GM12878 (cell line): Measurements from ENCODE around the gene SYDE2. TPM values are rescaled to one million over a fixed set of nuclear protein-coding genes. Genes with fewer than 3 reads are reported as not detected.

Experiments used
- ATAC-seq: fragments of 200-7000 bp; cut with Tn5 transposase; 3 replicates; pipeline ENCODE4 v1.9.1; 2020; ENCODE audit warnings: mild to moderate bottlenecking, moderate library complexity
- BruUV-seq: library from RNA; stranded (reverse); fragments of 400-500 nt; replicated peaks from 2 replicates; lab custom pipeline; 2021; lab: Mats Ljungman, UMichigan
- CTCF ChIA-PET: fragments of 300-600 bp; sonication (Branson Sonifier 250); formaldehyde crosslinking; extraction: SDS; loops from one replicate; lab custom pipeline; 2021; ENCODE audit warnings: inconsistent platforms; lab: Yijun Ruan, JAX
- POLR2A ChIA-PET: fragments of 350-600 bp; formaldehyde crosslinking; extraction: SDS; loops from one replicate; lab custom pipeline; 2021; ENCODE audit warnings: inconsistent platforms; lab: Charles Lee
- RAD21 ChIA-PET: fragments of 300-600 bp; sonication (Branson Sonifier 250); formaldehyde crosslinking; loops from one replicate; lab custom pipeline; 2023; ENCODE audit warnings: antibody characterized with exemption; ENCODE audit not compliant: unreplicated experiment; lab: Charles Lee
- SMC1A ChIA-PET: fragments of 300-600 bp; sonication (Branson Sonifier 250); formaldehyde crosslinking; loops from one replicate; lab custom pipeline; 2023; ENCODE audit not compliant: unreplicated experiment, uncharacterized antibody; lab: Charles Lee
- DNase-seq: peaks from one replicate; pipeline ENCODE4 v3.0.0-alpha.2; 2011; ENCODE audit warnings: low read depth, low spot score
- FAIRE-seq: peaks from 3 replicates; lab custom pipeline; 2011; peaks lifted over from hg19 to GRCh38; lab: Jason Lieb, UNC
- H2AFZ ChIP-seq: 2 replicates; pipeline ENCODE4 v1.6.0; 2011; ENCODE audit warnings: low read depth, low read length, control low read depth; ENCODE audit not compliant: control insufficient read depth
- H3K27ac ChIP-seq: 2 replicates; pipeline ENCODE4 v1.5.1; 2011; ENCODE audit warnings: control low read depth; ENCODE audit not compliant: control insufficient read depth, insufficient read depth
- H3K27me3 ChIP-seq, 2 experiments: replicated peaks in 1 of 2; 2 replicates each; pipeline versions ENCODE4 v1.6.0 to v1.6.1; 2011; ENCODE audit warnings: low read length in 1 of 2; ENCODE audit not compliant: control insufficient read depth in 2 of 2, insufficient read depth in 2 of 2
- H3K36me3 ChIP-seq, 2 experiments: 2 replicates each; pipeline ENCODE4 v1.5.1; 2011; ENCODE audit warnings: low read length in 1 of 2; ENCODE audit not compliant: control insufficient read depth in 2 of 2, insufficient read depth in 2 of 2
- H3K4me1 ChIP-seq: 2 replicates; pipeline ENCODE4 v1.6.1; 2011; ENCODE audit warnings: mild to moderate bottlenecking, low read length, moderate library complexity, mixed read lengths; ENCODE audit not compliant: control insufficient read depth, insufficient read depth
- H3K4me2 ChIP-seq: 2 replicates; pipeline ENCODE4 v1.6.0; 2011; ENCODE audit warnings: control low read depth; ENCODE audit not compliant: control insufficient read depth, insufficient read depth
- H3K4me3 ChIP-seq: fragments of 200-600 bp; sonication (generic); 2 replicates; pipeline ENCODE4 v1.5.1; 2016
- H3K79me2 ChIP-seq: 2 replicates; pipeline ENCODE4 v1.6.0; 2011; ENCODE audit warnings: low read length; ENCODE audit not compliant: control insufficient read depth, insufficient read depth
- H3K9ac ChIP-seq: 2 replicates; pipeline ENCODE4 v1.8.0; 2011; ENCODE audit warnings: low read length, control low read depth, mixed read lengths; ENCODE audit not compliant: control insufficient read depth, insufficient read depth
- H3K9me3 ChIP-seq: replicated peaks from 3 replicates; pipeline ENCODE4 v1.5.1; 2011; ENCODE audit warnings: mild to moderate bottlenecking, low read length; ENCODE audit not compliant: control insufficient read depth, insufficient read depth
- H4K20me1 ChIP-seq: 2 replicates; pipeline ENCODE4 v1.6.0; 2011; ENCODE audit not compliant: control insufficient read depth, insufficient read depth
- ATF7 ChIP-seq: fragments of 450-650 bp; IDR thresholded peaks from 2 replicates; pipeline ENCODE4 v1.6.1; 2016; ENCODE audit warnings: low read depth, mild to moderate bottlenecking
- BMI1 ChIP-seq: fragments of 450-650 bp; IDR thresholded peaks from 2 replicates; pipeline ENCODE4 v1.6.1; 2016; ENCODE audit warnings: mild to moderate bottlenecking, moderate library complexity, borderline replicate concordance
- MEF2B ChIP-seq: fragments of 450-650 bp; IDR thresholded peaks from 2 replicates; pipeline ENCODE4 v1.6.1; 2018; ENCODE audit warnings: mild to moderate bottlenecking, moderate library complexity; ENCODE audit not compliant: partially characterized antibody, poor library complexity, severe bottlenecking
- NR2C2 ChIP-seq: IDR thresholded peaks from 2 replicates; pipeline ENCODE4 v1.6.1; 2011; ENCODE audit warnings: borderline replicate concordance, low read depth; ENCODE audit not compliant: control insufficient read depth, insufficient read length
- RAD21 ChIP-seq: IDR thresholded peaks from 2 replicates; pipeline ENCODE4 v1.6.1; 2011; ENCODE audit warnings: mild to moderate bottlenecking, low read depth, low read length, moderate library complexity; ENCODE audit not compliant: insufficient read depth
- SMC3 ChIP-seq: IDR thresholded peaks from 2 replicates; pipeline ENCODE4 v1.6.1; 2011; ENCODE audit warnings: low read length, improper control_type of control experiment, borderline replicate concordance
- ZBTB33 ChIP-seq: fragments of 450-650 bp; IDR thresholded peaks from 2 replicates; pipeline ENCODE4 v1.6.1; 2017; ENCODE audit warnings: mild to moderate bottlenecking
- WGBS: methylation state at CpG from one replicate; pipeline ENCODE4 v1.1.6; 2016; ENCODE audit warnings: low lambda C conversion rate; ENCODE audit not compliant: insufficient replicate concordance, insufficient coverage; ENCODE audit errors: missing lambda C conversion rate; 5-methylcytosine and 5-hydroxymethylcytosine counted together
- in situ Hi-C: fragments of 300-500 bp; cut with MboI; formaldehyde crosslinking; loops from 9 replicates; pipeline ENCODE4 v1.14.3; 2018; ENCODE audit warnings: mixed read lengths
- intact Hi-C: fragments of 100-400 bp; cut with micrococcal nuclease; formaldehyde crosslinking; loops from one replicate; pipeline ENCODE4 v1.14.2; 2022; ENCODE audit not compliant: unreplicated experiment
- polyA plus RNA-seq, 11 experiments: library from polyadenylated mRNA; depleted of rRNA in 4 of 11; unstranded in 6 of 11; stranded (reverse) in 5 of 11; fragments of >200 nt; fragmentation: Nextera tagmentation in 4 of 11; fragmentation: Illumina TruSeq in 1 of 11; extraction: Ambion mirVana in 4 of 11; extraction: Trizol in 1 of 11; gene quantifications; 1 replicate in 1 of 11; 2 replicates in 10 of 11; pipeline versions ENCODE4 v1.2.1 to v1.2.3, GENCODE V29; 2011 to 2016; ENCODE audit warnings: inconsistent platforms in 2 of 11, missing spikeins in 2 of 11, low read depth in 1 of 11
- total RNA-seq, 4 experiments: library from RNA; depleted of rRNA in 3 of 4; stranded (reverse); fragments of >200 nt in 3 of 4; fragmentation: Illumina TruSeq in 1 of 4; extraction: Trizol in 1 of 4; gene quantifications; 2 replicates each; pipeline versions ENCODE4 v1.2.1 to v1.2.3, GENCODE V29; 2013 to 2021
- TF ChIP-seq, protein P1 (sequence below), 3 experiments: IDR thresholded peaks in 2 of 3; conservative IDR thresholded peaks in 1 of 3; 2 replicates each; pipeline ENCODE4 v1.5.1; 2011; ENCODE audit warnings: low read depth in 3 of 3, low read length in 3 of 3, mild to moderate bottlenecking in 3 of 3, control low read depth in 2 of 3, moderate library complexity in 2 of 3, inconsistent platforms in 1 of 3, mixed read lengths in 1 of 3; ENCODE audit not compliant: control insufficient read depth in 2 of 3, insufficient read depth in 1 of 3; ENCODE audit errors: extremely low read depth in 1 of 3

Gene SYDE2
- total and polyA plus RNA-seq, 10 of the 15 experiments (the other 5 are each of a cell fraction or from before 2014, with no cell fraction given): 0.37 to 4.1 (median 1.8) TPM; not detected in 1

- Histone ChIP-seq H2AFZ (peak overlapping the region; percentile 46), H3K27me3 (no peaks in the 10 kb centered on the region), H3K4me2 (no peak overlapping the region), H3K9me3 (no peaks in the 10 kb centered on the region), H3K79me2 (no peaks in the 10 kb centered on the region), H3K4me1 (no peaks in the 10 kb centered on the region), H3K9ac (no peak overlapping the region), H3K27ac (no peak overlapping the region), H4K20me1 (no peaks in the 10 kb centered on the region), H3K4me3 (no peak overlapping the region), H3K36me3 (no peaks in the 10 kb centered on the region)
- no peak for DNase-seq
- 60% methylated on average over 1 of the region's 1 CpG for WGBS
- in situ Hi-C loops (no loop called here), intact Hi-C loops (no loop called here)
- CTCF ChIA-PET: interaction anchor here (0.8 to 1.7 kb wide), 7 partner anchors 9 to 296 kb away, joined by 3 to 13 read pairs (median 6); partner anchors contain the start of gene C1orf52
- no TSS peak for BruUV-seq
- POLR2A ChIA-PET: no interaction called here
- FAIRE-seq: no peak
- no peak for ATAC-seq
- TF ChIP-seq NR2C2 (no peak), ATF7 (no peak), BMI1 (no peak)
- SMC1A ChIA-PET: interaction anchor here (0.8 to 1.3 kb wide), 3 partner anchors 33 to 178 kb away, joined by 3 to 5 read pairs (median 3); a partner anchor contains a TSS
- RAD21 ChIA-PET: interaction anchor here (0.9 to 1.6 kb wide), 5 partner anchors 10 to 468 kb away, joined by 3 to 7 read pairs (median 3); no protein-coding TSS in a partner anchor
Observed at GRCh38 chr1:85240643-85241042, 39.8 kb upstream of the SYDE2 start.

DNA sequence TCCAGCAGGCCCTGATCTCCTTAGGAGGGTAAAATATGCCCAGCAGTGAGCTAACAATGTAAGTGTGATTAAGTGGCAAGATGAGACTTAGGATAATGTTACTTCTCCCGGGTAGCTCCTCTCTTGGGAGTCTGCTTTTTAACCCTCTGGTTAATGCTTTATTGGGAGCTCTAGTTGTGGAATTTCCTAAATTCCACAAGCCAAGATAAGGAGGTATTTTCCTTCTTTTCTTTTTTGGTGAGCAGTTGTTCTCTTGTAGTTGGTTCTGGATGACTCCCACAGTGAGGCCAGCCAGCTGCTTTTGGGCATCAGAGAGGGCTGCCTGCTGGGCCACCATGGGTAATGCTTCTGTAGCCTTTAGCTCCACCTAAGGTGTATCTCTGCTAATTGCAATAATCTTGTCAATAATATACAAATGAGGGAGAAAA, 39.4 kb upstream of the SYDE2 start:
- Histone ChIP-seq H3K36me3 (no peaks in the 10 kb centered on the region), H3K79me2 (no peaks in the 10 kb centered on the region), H3K4me2 (no peak overlapping the region), H2AFZ (no peak overlapping the region), H3K4me1 (no peaks in the 10 kb centered on the region), H3K27ac (no peak overlapping the region), H3K4me3 (no peak overlapping the region), H3K27me3 (no peaks in the 10 kb centered on the region), H3K9me3 (no peaks in the 10 kb centered on the region), H4K20me1 (no peaks in the 10 kb centered on the region), H3K9ac (no peak overlapping the region)
- TF ChIP-seq, protein P1, sequence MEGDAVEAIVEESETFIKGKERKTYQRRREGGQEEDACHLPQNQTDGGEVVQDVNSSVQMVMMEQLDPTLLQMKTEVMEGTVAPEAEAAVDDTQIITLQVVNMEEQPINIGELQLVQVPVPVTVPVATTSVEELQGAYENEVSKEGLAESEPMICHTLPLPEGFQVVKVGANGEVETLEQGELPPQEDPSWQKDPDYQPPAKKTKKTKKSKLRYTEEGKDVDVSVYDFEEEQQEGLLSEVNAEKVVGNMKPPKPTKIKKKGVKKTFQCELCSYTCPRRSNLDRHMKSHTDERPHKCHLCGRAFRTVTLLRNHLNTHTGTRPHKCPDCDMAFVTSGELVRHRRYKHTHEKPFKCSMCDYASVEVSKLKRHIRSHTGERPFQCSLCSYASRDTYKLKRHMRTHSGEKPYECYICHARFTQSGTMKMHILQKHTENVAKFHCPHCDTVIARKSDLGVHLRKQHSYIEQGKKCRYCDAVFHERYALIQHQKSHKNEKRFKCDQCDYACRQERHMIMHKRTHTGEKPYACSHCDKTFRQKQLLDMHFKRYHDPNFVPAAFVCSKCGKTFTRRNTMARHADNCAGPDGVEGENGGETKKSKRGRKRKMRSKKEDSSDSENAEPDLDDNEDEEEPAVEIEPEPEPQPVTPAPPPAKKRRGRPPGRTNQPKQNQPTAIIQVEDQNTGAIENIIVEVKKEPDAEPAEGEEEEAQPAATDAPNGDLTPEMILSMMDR (IDR thresholded peaks at IDR 0.05 in 2 of 3, conservative IDR thresholded peaks at IDR 0.05 in 1 of 3; ENCODE audit: control insufficient read depth in 2 of 3, extremely low read depth in 1 of 3, insufficient read depth in 1 of 3, low read depth in 3 of 3, low read length in 3 of 3): peak; percentile 12 to 45 (median 35); a peak in 5 of 6 replicates
- TF ChIP-seq ZBTB33 (no peak), SMC3 (peak; percentile 17; the same call in 1 of the 2 replicates), RAD21 (peak; percentile 66), MEF2B (no peak)
- ChIA-PET RAD21 (interaction anchor here (0.9 to 1.6 kb wide), 5 partner anchors 9 to 468 kb away, joined by 3 to 7 read pairs (median 3); no protein-coding TSS in a partner anchor), CTCF (interaction anchor here (0.7 to 1.7 kb wide), 9 partner anchors 9 to 296 kb away, joined by 3 to 13 read pairs (median 6); partner anchors contain the start of gene C1orf52), SMC1A (interaction anchor here (0.8 to 1.3 kb wide), 3 partner anchors 33 to 178 kb away, joined by 3 to 5 read pairs (median 3); a partner anchor contains a TSS), POLR2A (no interaction called here)
- intact Hi-C loops (no loop called here), in situ Hi-C loops (no loop called here)
- FAIRE-seq (peak; percentile 59), ATAC-seq (peak; percentile 85), DNase-seq (no peak)
- BruUV-seq: no TSS peak
- WGBS: 25% methylated on average over 1 of the region's 1 CpG
